ENCODE data around the gene CCDC197. TPM values are rescaled to one million over a fixed set of nuclear protein-coding genes. Genes with fewer than 3 reads are reported as not detected.

CCDC197 gene
- total RNA-seq, 2 experiments from 2014 or later: not detected

DNA sequence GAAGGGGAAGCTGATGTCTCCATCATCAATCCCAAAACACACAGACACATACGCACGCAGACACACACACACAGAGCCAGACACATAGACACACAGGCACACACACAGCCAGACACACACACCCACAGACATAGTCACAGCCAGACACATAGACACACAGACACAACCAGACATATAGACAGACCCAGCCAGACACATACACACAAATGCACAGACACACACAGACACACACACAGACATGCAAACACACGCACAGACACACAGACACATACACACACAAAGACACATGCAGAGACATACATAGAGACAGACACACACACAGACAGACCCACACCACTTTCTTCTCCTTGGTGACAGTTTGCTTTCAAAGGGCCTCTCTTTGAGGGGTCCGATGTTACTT lies 6.3 kb downstream of the CCDC197 start:
- Histone ChIP-seq H3K36me3 (ENCODE audit: insufficient read depth, low read length) (no peaks in the 10 kb centered on the region), H3K9me3 (ENCODE audit: control insufficient read depth in 1 of 2, insufficient read depth in 1 of 2, low read length in 2 of 2) (no peaks in the 10 kb centered on the region), H3K27me3 (ENCODE audit: control insufficient read depth in 1 of 2, insufficient read depth in 2 of 2, low read length in 2 of 2) (peaks cover 0 to 4% of the 10 kb centered on the region in 2 experiments), H3K27ac (ENCODE audit: low read depth in 1 of 2, low read length in 2 of 2) (no peak overlapping the region), H3K4me1 (ENCODE audit: insufficient read depth, low read length) (peaks cover 20% of the 10 kb centered on the region), H3K4me3 (ENCODE audit: low read length) (no peak overlapping the region)
- no peak overlapping the region for H3K27ac Mint-ChIP-seq
- DNase-seq: no peak
- no peak for TF ChIP-seq CTCF (IDR thresholded peaks at IDR 0.05)
- intact Hi-C loops (cut with DNase I, micrococcal nuclease): loop anchor here in 1 of 2 experiments (10.0 kb wide), 1 partner anchor 349 kb away; no protein-coding TSS in a partner anchor
- no peak for ATAC-seq (ENCODE audit: poor library complexity)
- H3K27me3 Mint-ChIP-seq: peaks cover 18% of the 10 kb centered on the region
- no peak overlapping the region for H3K4me3 Mint-ChIP-seq
- ChIA-PET CTCF (no interaction called here), POLR2A (interaction anchor here (0.9 to 1.2 kb wide), 2 partner anchors 25 to 64 kb away, joined by 3 to 5 read pairs; no protein-coding TSS in a partner anchor)
- H3K4me1 Mint-ChIP-seq (ENCODE audit: low read depth): peaks cover 18% of the 10 kb centered on the region
- no peaks in the 10 kb centered on the region for H3K36me3 Mint-ChIP-seq (ENCODE audit: low read depth)
- no peaks in the 10 kb centered on the region for H3K9me3 Mint-ChIP-seq

DNA sequence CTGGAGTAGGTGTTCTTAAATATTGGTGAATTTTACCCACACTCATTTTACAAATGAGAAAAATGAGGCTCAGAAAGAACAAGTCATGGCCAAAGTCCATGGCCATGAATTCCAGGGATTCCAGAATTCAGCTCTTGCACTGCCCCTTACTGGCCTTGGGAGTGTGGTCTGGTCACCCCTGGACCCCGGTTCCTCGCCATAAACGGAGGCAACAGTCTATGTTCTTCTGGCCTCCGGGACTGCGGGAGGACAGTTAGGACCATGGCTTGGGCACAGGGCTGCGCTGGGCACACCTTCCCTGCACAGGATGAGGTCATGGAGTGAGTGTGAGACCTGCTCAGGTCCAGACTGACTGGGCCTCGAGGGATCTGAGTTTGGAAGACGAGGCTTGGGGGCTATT lies 6.9 kb downstream of the CCDC197 start:
- POLR2A ChIA-PET: interaction anchor here (0.9 to 1.2 kb wide), 2 partner anchors 26 to 64 kb away, joined by 3 to 5 read pairs; no protein-coding TSS in a partner anchor
- Histone ChIP-seq H3K27me3 (ENCODE audit: control insufficient read depth in 1 of 2, insufficient read depth in 2 of 2, low read length in 2 of 2) (peaks cover 0 to 4% of the 10 kb centered on the region in 2 experiments), H3K4me3 (ENCODE audit: low read length) (no peak overlapping the region), H3K36me3 (ENCODE audit: insufficient read depth, low read length) (no peaks in the 10 kb centered on the region), H3K27ac (ENCODE audit: low read depth in 1 of 2, low read length in 2 of 2) (no peak overlapping the region), H3K4me1 (ENCODE audit: insufficient read depth, low read length) (peaks cover 26% of the 10 kb centered on the region), H3K9me3 (ENCODE audit: control insufficient read depth in 1 of 2, insufficient read depth in 1 of 2, low read length in 2 of 2) (no peaks in the 10 kb centered on the region)
- H3K4me1 Mint-ChIP-seq (ENCODE audit: low read depth): peaks cover 20% of the 10 kb centered on the region
- H3K27ac Mint-ChIP-seq: no peak overlapping the region
- no peaks in the 10 kb centered on the region for H3K36me3 Mint-ChIP-seq (ENCODE audit: low read depth)
- ATAC-seq (ENCODE audit: poor library complexity): no peak
- DNase-seq: no peak
- CTCF ChIA-PET: interaction anchor here (1.5 kb wide), 1 partner anchor 64 kb away, joined by 9 read pairs; no protein-coding TSS in a partner anchor
- intact Hi-C loops (cut with DNase I, micrococcal nuclease): loop anchor here in 1 of 2 experiments (10.0 kb wide), 1 partner anchor 349 kb away; no protein-coding TSS in a partner anchor
- H3K27me3 Mint-ChIP-seq: peaks cover 18% of the 10 kb centered on the region
- no peak for TF ChIP-seq CTCF (IDR thresholded peaks at IDR 0.05)
- H3K9me3 Mint-ChIP-seq: no peaks in the 10 kb centered on the region
- H3K4me3 Mint-ChIP-seq: no peak overlapping the region

DNA sequence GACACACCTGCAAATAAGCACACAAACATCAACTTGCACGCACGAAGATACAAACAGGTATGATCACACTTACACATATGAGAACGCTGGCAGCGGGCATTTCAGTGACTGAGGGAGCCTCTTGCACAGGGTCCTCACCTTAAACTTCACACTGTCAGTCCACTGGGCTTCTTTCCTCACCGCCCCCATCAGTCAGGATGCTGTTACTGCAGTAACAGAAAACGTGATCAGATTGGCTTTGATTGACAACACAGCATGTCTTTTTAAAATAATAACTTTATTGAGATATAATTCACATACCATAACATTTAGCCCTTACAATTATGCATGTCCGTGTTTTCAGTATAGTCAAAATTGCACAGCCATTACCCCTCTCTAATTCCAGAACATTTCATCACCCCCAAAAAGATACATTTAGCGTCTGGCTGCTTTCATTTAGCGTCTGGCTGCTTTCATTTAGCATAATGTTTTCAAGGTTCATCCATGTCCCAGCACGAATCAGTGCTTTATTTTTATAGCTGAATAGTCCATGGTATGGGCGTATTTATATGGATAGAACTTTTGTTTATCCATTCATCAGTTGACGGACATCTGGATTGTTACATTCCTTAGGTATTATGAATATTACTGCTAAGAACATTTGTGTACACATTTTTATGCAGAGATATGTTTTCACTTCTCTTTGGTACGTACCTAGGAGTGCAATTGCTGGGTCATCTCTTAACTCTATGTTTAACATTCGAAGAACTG lies 8.4 kb downstream of the CCDC197 start:
- POLR2A ChIA-PET: interaction anchor here (1.0 kb wide), 1 partner anchor 66 kb away, joined by 4 read pairs; no protein-coding TSS in a partner anchor
- peaks cover 37% of the 10 kb centered on the region for H3K4me1 ChIP-seq (ENCODE audit: insufficient read depth, low read length)
- CTCF ChIA-PET: interaction anchor here (1.5 kb wide), 1 partner anchor 66 kb away, joined by 9 read pairs; no protein-coding TSS in a partner anchor
- H3K36me3 ChIP-seq (ENCODE audit: insufficient read depth, low read length): no peaks in the 10 kb centered on the region
- no peaks in the 10 kb centered on the region for H3K36me3 Mint-ChIP-seq (ENCODE audit: low read depth)
- intact Hi-C loops (cut with DNase I, micrococcal nuclease): loop anchor here in 1 of 2 experiments (10.0 kb wide), 1 partner anchor 351 kb away; no protein-coding TSS in a partner anchor
- H3K9me3 ChIP-seq (ENCODE audit: control insufficient read depth in 1 of 2, insufficient read depth in 1 of 2, low read length in 2 of 2): no peaks in the 10 kb centered on the region
- no peak overlapping the region for H3K4me3 Mint-ChIP-seq
- H3K9me3 Mint-ChIP-seq: no peaks in the 10 kb centered on the region
- H3K4me1 Mint-ChIP-seq (ENCODE audit: low read depth): peaks cover 32% of the 10 kb centered on the region
- no peak overlapping the region for H3K27ac Mint-ChIP-seq
- ATAC-seq (ENCODE audit: poor library complexity) (peak; percentile 52), DNase-seq (peak in 4 of 14 experiments; percentile 16 to 46 (median 36))
- TF ChIP-seq CTCF (IDR thresholded peaks at IDR 0.05): no peak
- H3K27me3 Mint-ChIP-seq: peaks cover 18% of the 10 kb centered on the region
- no peak overlapping the region for H3K27ac ChIP-seq (ENCODE audit: low read depth in 1 of 2, low read length in 2 of 2)
- H3K27me3 ChIP-seq (ENCODE audit: control insufficient read depth in 1 of 2, insufficient read depth in 2 of 2, low read length in 2 of 2): peaks cover 0 to 4% of the 10 kb centered on the region in 2 experiments
- no peak overlapping the region for H3K4me3 ChIP-seq (ENCODE audit: low read length)

Data from CD4-positive, alpha-beta T cell (primary cell).